ENCODE measurements around the gene ZNF605.
A peak's percentile ranks its signal among the peaks of the same experiment; 100 is the strongest.
"Not testable (repeated sequence)": the region's sequence is repeated elsewhere in the genome, so short reads cannot be mapped to it uniquely, and the experiment has no call there.

The ZNF605 gene

GRCh38 chr12:132904718-132905328 lies 51.3 kb downstream of the ZNF605 start:
- peak; percentile 93 for DNase-seq

GRCh38 chr12:132899033-132899432 lies 57.1 kb downstream of the ZNF605 start:
- DNase-seq: no peak

GRCh38 chr12:132888852-132889251 lies 67.3 kb downstream of the ZNF605 start:
- no peak for DNase-seq

GRCh38 chr12:132887513-132888351 lies 68.4 kb downstream of the ZNF605 start, which contains the start of gene CHFR:
Gene CHFR (minus strand): TSS chr12:132887605. CDS start chr12:132887328, 277 bp downstream.
- DNase-seq: peak; percentile 96

GRCh38 chr12:132886529-132887477 lies 69.3 kb downstream of the ZNF605 start:
- peak; percentile 34 for DNase-seq

- DNase-seq: no peak
Measured at GRCh38 chr12:132881818-132882217, 74.3 kb downstream of the ZNF605 start.

GRCh38 chr12:132874620-132875019 lies 81.5 kb downstream of the ZNF605 start:
- DNase-seq: not testable (repeated sequence)

GRCh38 chr12:132874175-132874574 lies 81.9 kb downstream of the ZNF605 start:
- no peak for DNase-seq

GRCh38 chr12:132873724-132874123 lies 82.4 kb downstream of the ZNF605 start:
- DNase-seq: peak; percentile 21

- peak; percentile 41 for DNase-seq
Measured at GRCh38 chr12:132872975-132873421, 83.1 kb downstream of the ZNF605 start.

- DNase-seq: no peak
Measured at GRCh38 chr12:132872073-132872855, 83.8 kb downstream of the ZNF605 start.

- no peak for DNase-seq
Measured at GRCh38 chr12:132869551-132869950, 86.6 kb downstream of the ZNF605 start.
